Measurements from ENCODE around the gene IQCM. TPM values are rescaled to one million over a fixed set of nuclear protein-coding genes. Genes with fewer than 3 reads are reported as not detected.

Gene IQCM
- total RNA-seq, 1 experiment from 2014 or later, result 0.11 TPM

- POLR2A ChIA-PET, result no interaction called here
- Mint-ChIP-seq H3K4me3 (no peak overlapping the region), H3K27me3 (ENCODE audit: low read depth) (no peaks in the 10 kb centered on the region; the same call in 1 of the 2 replicates), H3K36me3 (no peaks in the 10 kb centered on the region), H3K4me1 (no peaks in the 10 kb centered on the region), H3K9me3 (no peaks in the 10 kb centered on the region), H3K27ac (no peak overlapping the region)
- CTCF ChIA-PET, result interaction anchor here (1.3 kb wide), 1 partner anchor 8 kb away, joined by 3 read pairs; no protein-coding TSS in a partner anchor
- ATAC-seq (no peak), DNase-seq (ENCODE audit: low spot score) (no peak)
- TF ChIP-seq HMGA2 (CRISPR knock-in tag; IDR thresholded peaks at IDR 0.05), result no peak
- TF ChIP-seq, protein P1, sequence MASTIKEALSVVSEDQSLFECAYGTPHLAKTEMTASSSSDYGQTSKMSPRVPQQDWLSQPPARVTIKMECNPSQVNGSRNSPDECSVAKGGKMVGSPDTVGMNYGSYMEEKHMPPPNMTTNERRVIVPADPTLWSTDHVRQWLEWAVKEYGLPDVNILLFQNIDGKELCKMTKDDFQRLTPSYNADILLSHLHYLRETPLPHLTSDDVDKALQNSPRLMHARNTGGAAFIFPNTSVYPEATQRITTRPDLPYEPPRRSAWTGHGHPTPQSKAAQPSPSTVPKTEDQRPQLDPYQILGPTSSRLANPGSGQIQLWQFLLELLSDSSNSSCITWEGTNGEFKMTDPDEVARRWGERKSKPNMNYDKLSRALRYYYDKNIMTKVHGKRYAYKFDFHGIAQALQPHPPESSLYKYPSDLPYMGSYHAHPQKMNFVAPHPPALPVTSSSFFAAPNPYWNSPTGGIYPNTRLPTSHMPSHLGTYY (CRISPR knock-in tag; IDR thresholded peaks at IDR 0.05), result no peak
- TF ChIP-seq AR (CRISPR knock-in tag; IDR thresholded peaks at IDR 0.05), result no peak
- TF ChIP-seq CTCF (IDR thresholded peaks at IDR 0.05), result no peak
- TF ChIP-seq, protein P2, sequence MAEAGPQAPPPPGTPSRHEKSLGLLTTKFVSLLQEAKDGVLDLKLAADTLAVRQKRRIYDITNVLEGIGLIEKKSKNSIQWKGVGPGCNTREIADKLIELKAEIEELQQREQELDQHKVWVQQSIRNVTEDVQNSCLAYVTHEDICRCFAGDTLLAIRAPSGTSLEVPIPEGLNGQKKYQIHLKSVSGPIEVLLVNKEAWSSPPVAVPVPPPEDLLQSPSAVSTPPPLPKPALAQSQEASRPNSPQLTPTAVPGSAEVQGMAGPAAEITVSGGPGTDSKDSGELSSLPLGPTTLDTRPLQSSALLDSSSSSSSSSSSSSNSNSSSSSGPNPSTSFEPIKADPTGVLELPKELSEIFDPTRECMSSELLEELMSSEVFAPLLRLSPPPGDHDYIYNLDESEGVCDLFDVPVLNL (CRISPR knock-in tag; IDR thresholded peaks at IDR 0.05; ENCODE audit: borderline replicate concordance, low read depth), result no peak
- TF ChIP-seq CREM (CRISPR knock-in tag; IDR thresholded peaks at IDR 0.05), result no peak
- no peak for TF ChIP-seq NFE2L1 (CRISPR knock-in tag; IDR thresholded peaks at IDR 0.05)
Observed at GRCh38 chr4:149793459-149793858, 22.2 kb downstream of the IQCM start.

- Mint-ChIP-seq H3K9me3 (peaks cover 1% of the 10 kb centered on the region; the same call in 1 of the 2 replicates), H3K36me3 (no peaks in the 10 kb centered on the region), H3K4me1 (no peaks in the 10 kb centered on the region), H3K27me3 (ENCODE audit: low read depth) (no peaks in the 10 kb centered on the region; the same call in 1 of the 2 replicates), H3K27ac (no peak overlapping the region), H3K4me3 (no peak overlapping the region)
- ATAC-seq, result no peak
- no peak for DNase-seq (ENCODE audit: low spot score)
- POLR2A ChIA-PET, result no interaction called here
- CTCF ChIA-PET, result no interaction called here
- TF ChIP-seq, protein P3, sequence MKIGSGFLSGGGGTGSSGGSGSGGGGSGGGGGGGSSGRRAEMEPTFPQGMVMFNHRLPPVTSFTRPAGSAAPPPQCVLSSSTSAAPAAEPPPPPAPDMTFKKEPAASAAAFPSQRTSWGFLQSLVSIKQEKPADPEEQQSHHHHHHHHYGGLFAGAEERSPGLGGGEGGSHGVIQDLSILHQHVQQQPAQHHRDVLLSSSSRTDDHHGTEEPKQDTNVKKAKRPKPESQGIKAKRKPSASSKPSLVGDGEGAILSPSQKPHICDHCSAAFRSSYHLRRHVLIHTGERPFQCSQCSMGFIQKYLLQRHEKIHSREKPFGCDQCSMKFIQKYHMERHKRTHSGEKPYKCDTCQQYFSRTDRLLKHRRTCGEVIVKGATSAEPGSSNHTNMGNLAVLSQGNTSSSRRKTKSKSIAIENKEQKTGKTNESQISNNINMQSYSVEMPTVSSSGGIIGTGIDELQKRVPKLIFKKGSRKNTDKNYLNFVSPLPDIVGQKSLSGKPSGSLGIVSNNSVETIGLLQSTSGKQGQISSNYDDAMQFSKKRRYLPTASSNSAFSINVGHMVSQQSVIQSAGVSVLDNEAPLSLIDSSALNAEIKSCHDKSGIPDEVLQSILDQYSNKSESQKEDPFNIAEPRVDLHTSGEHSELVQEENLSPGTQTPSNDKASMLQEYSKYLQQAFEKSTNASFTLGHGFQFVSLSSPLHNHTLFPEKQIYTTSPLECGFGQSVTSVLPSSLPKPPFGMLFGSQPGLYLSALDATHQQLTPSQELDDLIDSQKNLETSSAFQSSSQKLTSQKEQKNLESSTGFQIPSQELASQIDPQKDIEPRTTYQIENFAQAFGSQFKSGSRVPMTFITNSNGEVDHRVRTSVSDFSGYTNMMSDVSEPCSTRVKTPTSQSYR (CRISPR knock-in tag; IDR thresholded peaks at IDR 0.05), result no peak
- TF ChIP-seq ZNF423 (CRISPR knock-in tag; IDR thresholded peaks at IDR 0.05) (no peak), SOX15 (CRISPR knock-in tag; IDR thresholded peaks at IDR 0.05) (no peak), TP53 (CRISPR knock-in tag; IDR thresholded peaks at IDR 0.05) (no peak), PRRX2 (CRISPR knock-in tag; IDR thresholded peaks at IDR 0.05) (no peak), JAZF1 (CRISPR knock-in tag; IDR thresholded peaks at IDR 0.05) (no peak), ZNF512 (CRISPR knock-in tag; IDR thresholded peaks at IDR 0.05; ENCODE audit: borderline replicate concordance) (no peak)
- TF ChIP-seq, protein P1 (CRISPR knock-in tag; IDR thresholded peaks at IDR 0.05), result no peak
- TF ChIP-seq, protein P4, sequence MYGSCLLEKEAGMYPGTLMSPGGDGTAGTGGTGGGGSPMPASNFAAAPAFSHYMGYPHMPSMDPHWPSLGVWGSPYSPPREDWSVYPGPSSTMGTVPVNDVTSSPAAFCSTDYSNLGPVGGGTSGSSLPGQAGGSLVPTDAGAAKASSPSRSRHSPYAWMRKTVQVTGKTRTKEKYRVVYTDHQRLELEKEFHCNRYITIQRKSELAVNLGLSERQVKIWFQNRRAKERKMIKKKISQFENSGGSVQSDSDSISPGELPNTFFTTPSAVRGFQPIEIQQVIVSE (CRISPR knock-in tag; IDR thresholded peaks at IDR 0.05; ENCODE audit: borderline replicate concordance), result no peak
- TF ChIP-seq, protein P5, sequence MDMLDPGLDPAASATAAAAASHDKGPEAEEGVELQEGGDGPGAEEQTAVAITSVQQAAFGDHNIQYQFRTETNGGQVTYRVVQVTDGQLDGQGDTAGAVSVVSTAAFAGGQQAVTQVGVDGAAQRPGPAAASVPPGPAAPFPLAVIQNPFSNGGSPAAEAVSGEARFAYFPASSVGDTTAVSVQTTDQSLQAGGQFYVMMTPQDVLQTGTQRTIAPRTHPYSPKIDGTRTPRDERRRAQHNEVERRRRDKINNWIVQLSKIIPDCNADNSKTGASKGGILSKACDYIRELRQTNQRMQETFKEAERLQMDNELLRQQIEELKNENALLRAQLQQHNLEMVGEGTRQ (CRISPR knock-in tag; IDR thresholded peaks at IDR 0.05), result no peak
Observed at GRCh38 chr4:149791851-149792250, 23.8 kb downstream of the IQCM start.
